Smooth muscle cell (in vitro differentiated cells): ENCODE results near the gene MEPCE. TPM values are rescaled to one million over a fixed set of nuclear protein-coding genes. Genes with fewer than 3 reads are reported as not detected.
"Not testable (repeated sequence)": the region's sequence is repeated elsewhere in the genome, so short reads cannot be mapped to it uniquely, and the experiment has no call there.

Experiments used
- DNase-seq: peaks from one replicate; lab custom pipeline; 2025; ENCODE audit not compliant: unreplicated experiment; lab: John Stamatoyannopoulos, UW
- H2AFZ ChIP-seq: fragments of 200-600 bp; sonication (generic); 2 replicates; pipeline ENCODE4 v1.6.0; 2016; ENCODE audit warnings: antibody characterized with exemption, low read depth, mild to moderate bottlenecking
- H3F3A ChIP-seq: fragments of 200-600 bp; sonication (generic); 2 replicates; pipeline ENCODE4 v1.6.0; 2017; ENCODE audit warnings: antibody characterized with exemption, low read depth
- H3K27ac ChIP-seq: fragments of 200-600 bp; sonication (generic); 2 replicates; pipeline ENCODE4 v1.5.1; 2016; ENCODE audit warnings: low read depth, mild to moderate bottlenecking
- H3K27me3 ChIP-seq: fragments of 200-600 bp; sonication (generic); 2 replicates; pipeline ENCODE4 v1.6.1; 2016; ENCODE audit warnings: low read depth, mild to moderate bottlenecking
- H3K36me3 ChIP-seq: fragments of 200-600 bp; sonication (generic); 2 replicates; pipeline ENCODE4 v1.5.1; 2016; ENCODE audit warnings: low read depth
- H3K4me1 ChIP-seq: fragments of 200-600 bp; sonication (generic); 2 replicates; pipeline ENCODE4 v1.5.1; 2016; ENCODE audit warnings: low read depth
- H3K4me2 ChIP-seq: fragments of 200-600 bp; sonication (generic); 2 replicates; pipeline ENCODE4 v1.6.0; 2016; ENCODE audit warnings: mild to moderate bottlenecking
- H3K4me3 ChIP-seq: fragments of 200-600 bp; sonication (generic); 2 replicates; pipeline ENCODE4 v1.5.1; 2016; ENCODE audit warnings: mild to moderate bottlenecking
- H3K79me2 ChIP-seq: fragments of 200-600 bp; sonication (generic); 2 replicates; pipeline ENCODE4 v1.6.0; 2016; ENCODE audit warnings: low read depth, mild to moderate bottlenecking
- H3K9ac ChIP-seq: fragments of 200-600 bp; sonication (generic); 2 replicates; pipeline ENCODE4 v1.6.0; 2016; ENCODE audit warnings: low read depth
- H3K9me3 ChIP-seq: fragments of 200-600 bp; sonication (generic); replicated peaks from 2 replicates; pipeline ENCODE4 v1.5.1; 2016; ENCODE audit warnings: low read depth
- H4K20me1 ChIP-seq: fragments of 200-600 bp; sonication (generic); 2 replicates; pipeline ENCODE4 v1.6.0; 2016; ENCODE audit warnings: low read depth
- WGBS: methylation state at CpG from one replicate; pipeline ENCODE4 v1.1.7; 2016; ENCODE audit warnings: low lambda C conversion rate; 5-methylcytosine and 5-hydroxymethylcytosine counted together
- polyA plus RNA-seq: library from polyadenylated mRNA; unstranded; fragments of >200 nt; fragmentation: Nextera tagmentation; extraction: Ambion mirVana; gene quantifications from 2 replicates; pipeline ENCODE4 v1.2.1, GENCODE V29; 2016
- total RNA-seq: library from RNA; depleted of rRNA; stranded (reverse); fragments of >200 nt; gene quantifications from 2 replicates; pipeline ENCODE4 v1.2.3, GENCODE V29; 2014
- TF ChIP-seq, protein P1 (sequence below): fragments of 200-600 bp; sonication (generic); IDR thresholded peaks from 2 replicates; pipeline ENCODE4 v1.5.1; 2017; ENCODE audit warnings: borderline replicate concordance, mild to moderate bottlenecking, antibody characterized with exemption; ENCODE audit not compliant: insufficient read depth, poor library complexity, severe bottlenecking

Gene MEPCE
- total and polyA plus RNA-seq, 2 experiments from 2014 or later, result 14.8 to 19.7 TPM

DNA sequence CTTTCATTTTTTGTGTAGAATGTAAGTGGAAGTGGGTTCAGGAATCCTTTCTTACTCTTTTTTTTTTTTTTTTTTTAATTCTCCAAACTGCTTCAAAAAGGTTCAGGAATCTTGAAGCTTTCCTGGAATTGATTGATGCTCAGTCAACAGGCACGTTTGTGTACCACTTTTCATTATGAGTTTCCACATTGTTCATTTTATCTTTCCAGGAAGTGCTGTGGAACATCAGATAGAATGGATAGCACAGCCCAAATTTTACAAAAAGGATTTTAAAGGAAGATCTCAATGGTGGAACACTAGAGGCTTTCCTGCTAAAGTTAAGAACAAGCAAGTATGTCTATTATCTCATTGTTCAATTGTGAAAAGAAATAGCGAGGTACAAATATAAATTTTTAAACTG, 8.5 kb downstream of the MEPCE start:
- no peak overlapping the region for H3K4me2 ChIP-seq
- H3K36me3 ChIP-seq, result no peaks in the 10 kb centered on the region
- no peak overlapping the region for H3K4me3 ChIP-seq
- 82% methylated on average over 2 of the region's 2 CpGs for WGBS
- H3K27me3 ChIP-seq, result no peaks in the 10 kb centered on the region
- peaks cover 6% of the 10 kb centered on the region for H4K20me1 ChIP-seq
- no peaks in the 10 kb centered on the region for H3K9me3 ChIP-seq
- H3K9ac ChIP-seq, result no peak overlapping the region
- TF ChIP-seq, protein P1, sequence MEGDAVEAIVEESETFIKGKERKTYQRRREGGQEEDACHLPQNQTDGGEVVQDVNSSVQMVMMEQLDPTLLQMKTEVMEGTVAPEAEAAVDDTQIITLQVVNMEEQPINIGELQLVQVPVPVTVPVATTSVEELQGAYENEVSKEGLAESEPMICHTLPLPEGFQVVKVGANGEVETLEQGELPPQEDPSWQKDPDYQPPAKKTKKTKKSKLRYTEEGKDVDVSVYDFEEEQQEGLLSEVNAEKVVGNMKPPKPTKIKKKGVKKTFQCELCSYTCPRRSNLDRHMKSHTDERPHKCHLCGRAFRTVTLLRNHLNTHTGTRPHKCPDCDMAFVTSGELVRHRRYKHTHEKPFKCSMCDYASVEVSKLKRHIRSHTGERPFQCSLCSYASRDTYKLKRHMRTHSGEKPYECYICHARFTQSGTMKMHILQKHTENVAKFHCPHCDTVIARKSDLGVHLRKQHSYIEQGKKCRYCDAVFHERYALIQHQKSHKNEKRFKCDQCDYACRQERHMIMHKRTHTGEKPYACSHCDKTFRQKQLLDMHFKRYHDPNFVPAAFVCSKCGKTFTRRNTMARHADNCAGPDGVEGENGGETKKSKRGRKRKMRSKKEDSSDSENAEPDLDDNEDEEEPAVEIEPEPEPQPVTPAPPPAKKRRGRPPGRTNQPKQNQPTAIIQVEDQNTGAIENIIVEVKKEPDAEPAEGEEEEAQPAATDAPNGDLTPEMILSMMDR, result no peak
- no peak overlapping the region for H2AFZ ChIP-seq
- peaks cover 13% of the 10 kb centered on the region for H3K79me2 ChIP-seq
- no peak overlapping the region for H3K27ac ChIP-seq
- no peak for DNase-seq
- H3F3A ChIP-seq, result peaks cover 15% of the 10 kb centered on the region
- H3K4me1 ChIP-seq, result peaks cover 9% of the 10 kb centered on the region

DNA sequence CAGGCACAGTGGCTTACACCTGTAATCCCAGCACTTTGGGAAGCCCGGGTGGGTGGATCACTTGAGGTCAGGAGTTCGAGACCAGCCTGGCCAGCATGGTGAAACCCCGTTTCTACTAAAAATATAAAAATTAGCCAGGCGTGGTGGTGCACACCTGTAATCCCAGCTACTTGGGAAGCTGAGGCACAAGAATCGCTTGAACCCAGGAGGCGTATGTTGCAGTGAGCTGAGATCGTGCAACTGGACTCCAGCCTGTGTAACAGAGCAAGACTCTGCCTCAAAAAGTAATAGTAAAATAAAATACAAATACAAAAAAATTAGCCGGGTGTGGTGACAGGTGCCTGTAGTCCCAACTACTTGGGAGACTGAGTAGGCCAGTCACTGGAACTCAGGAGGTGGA, 9.1 kb downstream of the MEPCE start:
- H3K4me2 ChIP-seq, H2AFZ ChIP-seq, H3K4me1 ChIP-seq, H3K4me3 ChIP-seq, H3K36me3 ChIP-seq, DNase-seq, H3K9me3 ChIP-seq, H3K27me3 ChIP-seq, H3K27ac ChIP-seq, H3K9ac ChIP-seq, H4K20me1 ChIP-seq: not testable (repeated sequence)
- Histone ChIP-seq H3F3A (peaks cover 15% of the 10 kb centered on the region), H3K79me2 (peaks cover 11% of the 10 kb centered on the region)
- 97% methylated on average over 8 of the region's 8 CpGs for WGBS

DNA sequence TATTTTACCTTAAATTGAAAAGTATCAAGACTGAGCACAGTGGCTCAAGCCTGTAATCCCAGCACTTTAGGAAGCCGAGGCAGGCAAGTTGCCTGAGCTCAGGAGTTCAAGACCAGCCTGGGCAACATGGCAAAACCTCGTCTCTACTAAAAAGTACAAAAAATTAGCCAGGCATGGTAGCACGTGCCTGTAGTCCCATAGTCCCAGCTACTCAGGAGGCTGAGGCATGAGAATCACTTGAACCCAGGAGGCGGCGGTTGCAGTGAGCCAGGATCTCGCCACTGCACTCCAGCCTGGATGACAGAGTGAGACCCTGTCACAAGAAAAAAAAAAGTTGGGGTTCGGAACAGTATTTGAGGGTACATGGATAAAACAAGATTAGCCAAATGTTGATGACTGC, 9.6 kb downstream of the MEPCE start:
- not testable (repeated sequence) for H3K4me1 ChIP-seq, H3K4me3 ChIP-seq, H3K4me2 ChIP-seq, H2AFZ ChIP-seq, H3K36me3 ChIP-seq, H3K27me3 ChIP-seq, H4K20me1 ChIP-seq, DNase-seq, H3K9me3 ChIP-seq, H3K9ac ChIP-seq
- Histone ChIP-seq H3K79me2 (peaks cover 11% of the 10 kb centered on the region), H3F3A (peaks cover 12% of the 10 kb centered on the region), H3K27ac (peak overlapping the region; percentile 54)
- WGBS, result 93% methylated on average over 7 of the region's 7 CpGs

DNA sequence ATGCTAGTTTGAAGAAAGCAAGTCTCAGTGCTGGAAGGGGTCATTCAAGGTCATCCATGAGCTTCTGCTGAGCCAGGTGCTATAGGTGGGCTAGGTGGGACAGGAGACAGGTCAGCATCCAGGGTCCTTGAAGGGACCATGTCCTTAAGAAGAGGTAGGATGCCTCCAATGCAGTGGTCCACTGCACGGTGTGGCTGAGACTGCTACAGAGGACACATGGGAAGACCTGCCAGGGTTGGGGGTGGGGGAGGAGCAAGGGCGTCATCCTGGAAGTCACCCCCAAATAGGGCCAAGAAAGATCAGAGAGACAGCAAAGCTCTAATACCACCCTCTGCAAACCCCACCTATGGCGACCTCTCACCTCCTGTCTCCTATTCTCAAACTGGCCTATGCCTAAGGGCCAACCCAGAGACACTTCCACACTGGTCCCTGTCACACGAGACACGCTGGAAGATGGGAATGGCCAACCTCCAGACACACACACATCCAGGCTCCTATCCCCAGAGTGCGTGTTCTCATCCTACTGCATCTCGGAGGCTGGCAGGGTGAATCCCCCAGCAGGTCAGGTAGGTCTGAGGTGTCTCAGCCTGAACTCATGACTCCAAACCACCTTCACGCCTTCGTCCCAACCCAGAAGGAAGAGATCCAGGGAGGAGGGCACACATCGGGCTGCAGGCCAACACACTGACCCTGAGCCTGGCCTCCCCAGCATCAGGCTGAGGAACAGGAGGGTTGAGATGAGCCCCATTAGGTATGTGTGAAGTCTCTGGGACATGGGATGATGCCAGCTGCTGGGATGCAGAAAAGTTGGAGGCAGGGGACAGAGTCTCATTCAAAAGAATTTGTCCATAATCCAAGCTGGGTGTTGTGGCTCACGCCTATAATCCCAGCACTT, 12.3 kb downstream of the MEPCE start:
- no peak overlapping the region for H2AFZ ChIP-seq
- no peak overlapping the region for H3K4me2 ChIP-seq
- no peak overlapping the region for H3K27ac ChIP-seq
- H3K9ac ChIP-seq, result no peak overlapping the region
- H3K27me3 ChIP-seq, result no peaks in the 10 kb centered on the region
- no peaks in the 10 kb centered on the region for H3K79me2 ChIP-seq
- no peaks in the 10 kb centered on the region for H4K20me1 ChIP-seq
- no peaks in the 10 kb centered on the region for H3K36me3 ChIP-seq
- no peaks in the 10 kb centered on the region for H3K4me1 ChIP-seq
- H3K9me3 ChIP-seq, result no peaks in the 10 kb centered on the region
- 97% methylated on average over 11 of the region's 11 CpGs for WGBS
- no peak for DNase-seq
- no peak overlapping the region for H3K4me3 ChIP-seq
- TF ChIP-seq, protein P1, result no peak
- H3F3A ChIP-seq, result peaks cover 5% of the 10 kb centered on the region
